Liver (tissue), 3 donors: Measurements from ENCODE around the gene DENND6A.

Experiments used
- CTCF ChIP-seq: fragments of 150-350 bp; IDR thresholded peaks from 2 replicates; pipeline ENCODE4 v1.5.1; 2017; ENCODE audit warnings: improper control_type of control experiment, low read depth, low read length; ENCODE audit not compliant: missing input control
- EGR1 ChIP-seq, 2 donors: IDR thresholded peaks; 2 replicates each; pipeline ENCODE4 v1.6.1; 2016 to 2018; ENCODE audit warnings: antibody characterized with exemption in 2 of 2, low read depth in 2 of 2
- FOXA1 ChIP-seq: IDR thresholded peaks from 2 replicates; pipeline ENCODE4 v1.6.1; 2016; ENCODE audit warnings: antibody characterized with exemption
- JUND ChIP-seq, 2 donors: IDR thresholded peaks; 2 replicates each; pipeline ENCODE4 v1.6.1; 2016; ENCODE audit warnings: antibody characterized with exemption in 2 of 2
- RAD21 ChIP-seq, 2 donors: IDR thresholded peaks; 2 replicates each; pipeline ENCODE4 v1.6.1; 2016; ENCODE audit warnings: antibody characterized with exemption in 2 of 2, mild to moderate bottlenecking in 2 of 2
- RXRA ChIP-seq, 2 donors: IDR thresholded peaks; 2 replicates each; pipeline ENCODE4 v1.6.1; 2017 to 2018; ENCODE audit warnings: antibody characterized with exemption in 2 of 2, mild to moderate bottlenecking in 1 of 2
- TAF1 ChIP-seq: conservative IDR thresholded peaks from 2 replicates; pipeline ENCODE4 v1.6.1; 2016; ENCODE audit warnings: antibody characterized with exemption, mild to moderate bottlenecking
- YY1 ChIP-seq: IDR thresholded peaks from 2 replicates; pipeline ENCODE4 v1.6.1; 2016; ENCODE audit warnings: antibody characterized with exemption, mild to moderate bottlenecking
- TF ChIP-seq, protein P1 (sequence below): IDR thresholded peaks from 2 replicates; pipeline ENCODE4 v1.6.1; 2016; ENCODE audit warnings: antibody characterized with exemption, mild to moderate bottlenecking
- donor health status: healthy.
- donor health status: healthy.

DNA sequence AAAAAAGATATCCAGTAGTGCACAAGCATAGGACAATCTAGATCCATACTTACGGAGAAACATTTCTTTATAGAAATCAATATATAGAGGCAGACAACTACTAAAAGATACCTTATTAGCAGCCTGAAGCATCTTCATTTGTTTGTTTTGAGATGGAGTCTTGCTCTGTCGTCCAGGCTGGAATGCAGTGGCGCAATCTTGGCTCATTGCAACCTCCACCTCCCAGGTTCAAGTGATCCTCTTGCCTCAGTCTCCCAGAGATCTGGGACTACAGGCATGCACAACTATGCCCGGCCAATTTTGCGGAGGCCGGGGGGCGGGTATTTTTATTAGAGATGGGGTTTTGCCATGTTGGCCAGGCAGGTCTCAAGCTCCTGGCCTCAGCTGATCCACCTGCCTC, 45.0 kb upstream of the DENND6A start:
- TF ChIP-seq, protein P1, sequence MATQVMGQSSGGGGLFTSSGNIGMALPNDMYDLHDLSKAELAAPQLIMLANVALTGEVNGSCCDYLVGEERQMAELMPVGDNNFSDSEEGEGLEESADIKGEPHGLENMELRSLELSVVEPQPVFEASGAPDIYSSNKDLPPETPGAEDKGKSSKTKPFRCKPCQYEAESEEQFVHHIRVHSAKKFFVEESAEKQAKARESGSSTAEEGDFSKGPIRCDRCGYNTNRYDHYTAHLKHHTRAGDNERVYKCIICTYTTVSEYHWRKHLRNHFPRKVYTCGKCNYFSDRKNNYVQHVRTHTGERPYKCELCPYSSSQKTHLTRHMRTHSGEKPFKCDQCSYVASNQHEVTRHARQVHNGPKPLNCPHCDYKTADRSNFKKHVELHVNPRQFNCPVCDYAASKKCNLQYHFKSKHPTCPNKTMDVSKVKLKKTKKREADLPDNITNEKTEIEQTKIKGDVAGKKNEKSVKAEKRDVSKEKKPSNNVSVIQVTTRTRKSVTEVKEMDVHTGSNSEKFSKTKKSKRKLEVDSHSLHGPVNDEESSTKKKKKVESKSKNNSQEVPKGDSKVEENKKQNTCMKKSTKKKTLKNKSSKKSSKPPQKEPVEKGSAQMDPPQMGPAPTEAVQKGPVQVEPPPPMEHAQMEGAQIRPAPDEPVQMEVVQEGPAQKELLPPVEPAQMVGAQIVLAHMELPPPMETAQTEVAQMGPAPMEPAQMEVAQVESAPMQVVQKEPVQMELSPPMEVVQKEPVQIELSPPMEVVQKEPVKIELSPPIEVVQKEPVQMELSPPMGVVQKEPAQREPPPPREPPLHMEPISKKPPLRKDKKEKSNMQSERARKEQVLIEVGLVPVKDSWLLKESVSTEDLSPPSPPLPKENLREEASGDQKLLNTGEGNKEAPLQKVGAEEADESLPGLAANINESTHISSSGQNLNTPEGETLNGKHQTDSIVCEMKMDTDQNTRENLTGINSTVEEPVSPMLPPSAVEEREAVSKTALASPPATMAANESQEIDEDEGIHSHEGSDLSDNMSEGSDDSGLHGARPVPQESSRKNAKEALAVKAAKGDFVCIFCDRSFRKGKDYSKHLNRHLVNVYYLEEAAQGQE: no peak
- TF ChIP-seq RAD21 (IDR thresholded peaks at IDR 0.05) (no peak), CTCF (no peak), JUND (IDR thresholded peaks at IDR 0.05) (no peak), YY1 (no peak), TAF1 (no peak), FOXA1 (no peak), EGR1 (IDR thresholded peaks at IDR 0.05; ENCODE audit: low read depth in 2 of 2) (no peak), RXRA (IDR thresholded peaks at IDR 0.05) (no peak)
